Measurements from ENCODE around the gene MIEF2. TPM values are rescaled to one million over a fixed set of nuclear protein-coding genes. Genes with fewer than 3 reads are reported as not detected.

MIEF2 gene
- total and polyA plus RNA-seq, 2 donors from 2014 or later, result 19.3 to 25.3 TPM

DNA sequence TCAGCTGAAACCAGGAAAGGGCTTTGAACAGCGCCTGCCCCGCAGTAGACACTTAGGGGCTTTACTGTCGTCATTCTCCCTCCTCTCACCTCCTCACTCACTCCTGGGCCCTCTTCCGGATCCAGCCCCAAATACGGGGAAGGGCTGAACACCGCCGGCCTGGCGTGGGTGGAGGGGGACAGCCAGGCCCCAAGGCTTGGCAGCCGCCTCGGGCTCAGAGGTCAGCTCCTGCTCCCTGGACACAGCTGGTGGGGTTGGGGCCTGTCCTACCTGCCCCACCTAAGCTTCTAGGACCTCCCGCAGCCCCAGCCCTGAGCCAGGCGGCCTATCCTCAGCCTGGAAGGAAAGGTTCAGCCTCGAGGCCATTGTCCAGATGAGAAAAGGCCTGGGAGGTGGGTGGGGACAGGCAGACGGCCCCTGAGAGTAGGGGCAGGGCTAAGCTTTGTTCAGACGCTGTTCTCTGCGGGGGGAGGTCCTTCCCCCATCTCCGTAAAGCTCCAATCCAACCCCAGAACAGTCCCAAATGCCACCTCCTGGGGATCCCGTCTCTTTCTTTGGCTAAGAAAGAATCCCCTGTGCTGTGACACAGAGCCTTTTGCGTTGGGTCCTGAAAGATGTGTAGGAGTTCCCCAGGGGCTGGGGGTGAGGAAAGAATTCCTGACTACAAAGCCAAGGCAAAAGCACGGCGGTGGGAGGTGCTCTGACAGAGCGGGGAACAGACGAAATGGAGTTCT is 35.9 kb upstream of the MIEF2 start:
- DNase-seq (peak in 3 of 5 donors; percentile 48 to 82 (median 77)), FAIRE-seq (no peak)
- intact Hi-C loops (cut with DNase I), result no loop called here
- Histone ChIP-seq H3K36me3 (ENCODE audit: control insufficient read depth in 2 of 3, insufficient read depth in 3 of 3, low read length in 3 of 3) (no peaks in the 10 kb centered on the region), H3K27ac (ENCODE audit: low read depth in 2 of 2, low read length in 2 of 2) (no peak overlapping the region), H3K4me1 (ENCODE audit: control insufficient read depth in 2 of 3, insufficient read depth in 2 of 3, low read depth in 1 of 3, low read length in 3 of 3) (peaks cover 0 to 6% (median 6%) of the 10 kb centered on the region in 3 donors), H3K9me3 (ENCODE audit: control insufficient read depth in 2 of 3, insufficient read depth in 1 of 3, low read length in 3 of 3) (no peaks in the 10 kb centered on the region), H3K4me3 (ENCODE audit: low read length in 3 of 3) (peak overlapping the region; percentile 56 to 70 (median 60)), H3K27me3 (ENCODE audit: control insufficient read depth, insufficient read depth, low read length) (no peaks in the 10 kb centered on the region), H3K9ac (ENCODE audit: low read length in 3 of 3) (peak overlapping the region; percentile 29 to 81 (median 51))
- no peak for TF ChIP-seq CTCF (IDR thresholded peaks at IDR 0.05; ENCODE audit: borderline replicate concordance, extremely low read depth, insufficient read depth)

GRCh38 chr17:18225121-18225641 is 35.3 kb upstream of the MIEF2 start, which contains the start of gene LLGL1:
LLGL1 (plus strand) TSS chr17:18225635; CDS start chr17:18225683, 48 bp downstream.
- no peaks in the 10 kb centered on the region for H3K27me3 ChIP-seq (ENCODE audit: control insufficient read depth, insufficient read depth, low read length)
- TF ChIP-seq CTCF (IDR thresholded peaks at IDR 0.05; ENCODE audit: borderline replicate concordance, extremely low read depth, insufficient read depth), result no peak
- no peaks in the 10 kb centered on the region for H3K9me3 ChIP-seq (ENCODE audit: control insufficient read depth in 2 of 3, insufficient read depth in 1 of 3, low read length in 3 of 3)
- peaks cover 0 to 6% (median 6%) of the 10 kb centered on the region in 3 donors for H3K4me1 ChIP-seq (ENCODE audit: control insufficient read depth in 2 of 3, insufficient read depth in 2 of 3, low read depth in 1 of 3, low read length in 3 of 3)
- DNase-seq (peak; percentile 96 to 99 (median 97)), FAIRE-seq (no peak)
- intact Hi-C loops (cut with DNase I), result no loop called here
- peak within 1 kb of the TSS; percentile 76 to 88 (median 77) for H3K4me3 ChIP-seq (ENCODE audit: low read length in 3 of 3)
- H3K9ac ChIP-seq (ENCODE audit: low read length in 3 of 3), result peak within 1 kb of the TSS; percentile 68 to 83 (median 81)
- H3K36me3 ChIP-seq (ENCODE audit: control insufficient read depth in 2 of 3, insufficient read depth in 3 of 3, low read length in 3 of 3), result no peaks in the 10 kb centered on the region
- no peak within 1 kb of the TSS for H3K27ac ChIP-seq (ENCODE audit: low read depth in 2 of 2, low read length in 2 of 2)

DNA sequence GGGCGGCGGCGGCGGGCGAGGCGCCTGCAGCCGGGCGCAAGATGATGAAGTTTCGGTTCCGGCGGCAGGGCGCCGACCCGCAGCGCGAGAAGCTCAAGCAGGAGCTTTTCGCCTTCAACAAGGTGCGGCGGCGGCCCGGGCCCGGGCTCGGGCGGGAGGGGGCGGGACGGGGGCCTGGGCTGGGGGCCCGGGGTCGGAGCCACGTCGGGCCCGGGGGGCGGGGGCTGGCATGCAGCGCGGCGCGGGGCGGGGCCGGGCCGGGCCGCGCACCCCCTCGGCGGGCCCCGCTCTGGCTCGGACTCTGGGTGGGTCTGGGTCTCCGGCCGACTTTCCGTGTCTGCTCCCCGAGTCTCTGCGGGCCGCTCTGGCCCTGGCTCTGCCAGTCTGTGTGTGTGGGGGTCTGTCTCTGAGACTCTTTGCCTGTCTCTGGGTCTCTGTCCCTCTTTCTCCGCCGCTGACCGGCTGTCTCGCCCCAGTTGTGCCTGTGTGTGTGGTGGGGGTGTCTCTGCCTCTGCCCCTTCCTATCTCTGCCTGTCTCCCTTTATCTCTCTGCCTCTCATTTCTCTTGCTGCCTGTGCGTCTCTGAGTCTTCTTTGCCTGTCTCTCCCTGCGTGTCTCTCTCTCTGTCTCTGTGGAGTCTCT is 34.7 kb upstream of the MIEF2 start:
- H3K9ac ChIP-seq (ENCODE audit: low read length in 3 of 3), result peak overlapping the region; percentile 68 to 83 (median 81)
- H3K4me3 ChIP-seq (ENCODE audit: low read length in 3 of 3), result peak overlapping the region; percentile 76 to 88 (median 77)
- FAIRE-seq (no peak), DNase-seq (peak in 4 of 5 donors; percentile 31 to 89 (median 55))
- no peaks in the 10 kb centered on the region for H3K36me3 ChIP-seq (ENCODE audit: control insufficient read depth in 2 of 3, insufficient read depth in 3 of 3, low read length in 3 of 3)
- no peak overlapping the region for H3K27ac ChIP-seq (ENCODE audit: low read depth in 2 of 2, low read length in 2 of 2)
- intact Hi-C loops (cut with DNase I), result no loop called here
- H3K4me1 ChIP-seq (ENCODE audit: control insufficient read depth in 2 of 3, insufficient read depth in 2 of 3, low read depth in 1 of 3, low read length in 3 of 3), result peaks cover 0 to 6% (median 6%) of the 10 kb centered on the region in 3 donors
- no peaks in the 10 kb centered on the region for H3K27me3 ChIP-seq (ENCODE audit: control insufficient read depth, insufficient read depth, low read length)
- no peak for TF ChIP-seq CTCF (IDR thresholded peaks at IDR 0.05; ENCODE audit: borderline replicate concordance, extremely low read depth, insufficient read depth)
- no peaks in the 10 kb centered on the region for H3K9me3 ChIP-seq (ENCODE audit: control insufficient read depth in 2 of 3, insufficient read depth in 1 of 3, low read length in 3 of 3)

Data from kidney (tissue), 14 donors.